Vagina (tissue), 2 donors: ENCODE data around the gene MEGF10.

Experiments used
- CTCF ChIP-seq, 3 experiments: fragments of 450-650 bp in 2 of 3; fragments of 200-600 bp in 1 of 3; sonication (generic) in 1 of 3; IDR thresholded peaks; one replicate each; pipeline ENCODE4 v1.5.1; 2017 to 2019; ENCODE audit warnings: antibody characterized with exemption in 3 of 3, mild to moderate bottlenecking in 2 of 3, moderate library complexity in 2 of 3
- POLR2A ChIP-seq, 2 donors: fragments of 450-650 bp; IDR thresholded peaks; one replicate each; pipeline ENCODE4 v1.6.1; 2017; ENCODE audit warnings: antibody characterized with exemption in 2 of 2, mild to moderate bottlenecking in 2 of 2, moderate library complexity in 2 of 2
- POLR2AphosphoS5 ChIP-seq, 2 donors: sonication (generic); formaldehyde crosslinking; IDR thresholded peaks; one replicate each; pipeline ENCODE4 v1.9.0; 2017; ENCODE audit warnings: antibody characterized with exemption in 2 of 2, mild to moderate bottlenecking in 2 of 2, low read depth in 1 of 2; ENCODE audit not compliant: insufficient read depth in 1 of 2

GRCh38 chr5:127406326-127407121 lies 115.9 kb downstream of the MEGF10 start:
- TF ChIP-seq POLR2A (IDR thresholded peaks at IDR 0.05) = no peak
- no peak for TF ChIP-seq CTCF (IDR thresholded peaks at IDR 0.05)
- no peak for TF ChIP-seq POLR2AphosphoS5 (IDR thresholded peaks at IDR 0.05; ENCODE audit: insufficient read depth in 1 of 2, low read depth in 1 of 2)
